ENCODE results near the gene SRM. TPM values are rescaled to one million over a fixed set of nuclear protein-coding genes. Genes with fewer than 3 reads are reported as not detected.
"Not testable (repeated sequence)": the region's sequence is repeated elsewhere in the genome, so short reads cannot be mapped to it uniquely, and the experiment has no call there.

SRM gene
- total RNA-seq, 4 donors from 2014 or later = 17.1 to 40.2 (median 25.0) TPM

GRCh38 chr1:11064942-11065341 is 5.1 kb upstream of the SRM start:
- H3K27me3 ChIP-seq = no peaks in the 10 kb centered on the region
- intact Hi-C loops (cut with DNase I) = no loop called here
- TF ChIP-seq CTCF (IDR thresholded peaks at IDR 0.05) (no peak), POLR2A (IDR thresholded peaks at IDR 0.05) (no peak)
- WGBS, 2 donors = 94 to 98% methylated on average over 3 of the region's 3 CpGs
- H3K4me3 ChIP-seq (replicated peaks in 1 of 3) = no peak overlapping the region
- H3K9me3 ChIP-seq = no peaks in the 10 kb centered on the region
- H3K36me3 ChIP-seq = peaks cover 44 to 48% of the 10 kb centered on the region in 2 donors
- no peak for DNase-seq
- no peak overlapping the region for H3K27ac ChIP-seq
- peaks cover 6 to 9% of the 10 kb centered on the region in 2 donors for H3K4me1 ChIP-seq

- DNase-seq; H3K4me3 ChIP-seq (replicated peaks in 1 of 3); H3K27me3 ChIP-seq; H3K9me3 ChIP-seq; H3K27ac ChIP-seq; intact Hi-C loops (cut with DNase I): not testable (repeated sequence)
- Histone ChIP-seq H3K4me1 (peaks cover 7 to 12% of the 10 kb centered on the region in 2 donors), H3K36me3 (peaks cover 36 to 39% of the 10 kb centered on the region in 2 donors)
- WGBS, 2 donors = 92 to 96% methylated on average over 18 of the region's 18 CpGs
These were observed 4.2 kb upstream of the SRM start for GRCh38 chr1:11063937-11064537.

GRCh38 chr1:11062965-11063401 is 3.2 kb upstream of the SRM start:
- DNase-seq = no peak
- Histone ChIP-seq H3K27ac (no peak overlapping the region), H3K36me3 (peaks cover 25 to 28% of the 10 kb centered on the region in 2 donors)

GRCh38 chr1:11061652-11062365 is 2.0 kb upstream of the SRM start:
- 78 to 89% methylated on average over 5 of the region's 5 CpGs for WGBS, 2 donors
- Histone ChIP-seq H3K27ac (no peak overlapping the region), H3K4me3 (replicated peaks in 1 of 3) (no peak overlapping the region), H3K9me3 (no peaks in the 10 kb centered on the region), H3K27me3 (no peaks in the 10 kb centered on the region), H3K4me1 (peaks cover 12 to 17% of the 10 kb centered on the region in 2 donors), H3K36me3 (peaks cover 21 to 23% of the 10 kb centered on the region in 2 donors)
- no peak for DNase-seq
- TF ChIP-seq CTCF (IDR thresholded peaks at IDR 0.05) (no peak), POLR2A (IDR thresholded peaks at IDR 0.05) (no peak)
- intact Hi-C loops (cut with DNase I) = no loop called here

More at GRCh38 chr1:11062965-11063401, 3.2 kb upstream of the SRM start:
- Histone ChIP-seq H3K4me3 (replicated peaks in 1 of 3) (no peak overlapping the region), H3K4me1 (peaks cover 12 to 17% of the 10 kb centered on the region in 2 donors), H3K9me3 (no peaks in the 10 kb centered on the region), H3K27me3 (no peaks in the 10 kb centered on the region)
- no peak for TF ChIP-seq CTCF (IDR thresholded peaks at IDR 0.05)
- no peak for TF ChIP-seq POLR2A (IDR thresholded peaks at IDR 0.05)
- WGBS, 2 donors = 71 to 81% methylated on average over 3 of the region's 3 CpGs
- intact Hi-C loops (cut with DNase I) = no loop called here

- TF ChIP-seq CTCF (IDR thresholded peaks at IDR 0.05) (no peak), POLR2A (IDR thresholded peaks at IDR 0.05) (no peak)
- DNase-seq = peak in 1 of 2 donors; percentile 8
- peak overlapping the region in 1 of 3 donors; percentile 21 for H3K27ac ChIP-seq
- no peaks in the 10 kb centered on the region for H3K9me3 ChIP-seq
- peaks cover 18 to 21% of the 10 kb centered on the region in 2 donors for H3K36me3 ChIP-seq
- H3K27me3 ChIP-seq = no peaks in the 10 kb centered on the region
- WGBS, 2 donors = 6% methylated on average over 15 to 24 of the region's 72 CpGs
- peaks cover 12 to 17% of the 10 kb centered on the region in 2 donors for H3K4me1 ChIP-seq
- intact Hi-C loops (cut with DNase I) = no loop called here
- H3K4me3 ChIP-seq (replicated peaks in 1 of 3) = peak overlapping the region; percentile 68 to 97 (median 95)
These were observed 457 bp downstream of the SRM start for GRCh38 chr1:11059155-11059967.
